Testis (tissue), 2 donors: Measurements from ENCODE around the gene KIF1A.

Experiments
- CTCF ChIP-seq, 3 experiments: fragments of 450-650 bp in 2 of 3; fragments of 200-600 bp in 1 of 3; sonication (generic) in 1 of 3; IDR thresholded peaks; one replicate each; pipeline ENCODE4 v1.5.1; 2016 to 2019; ENCODE audit warnings: antibody characterized with exemption in 3 of 3, mild to moderate bottlenecking in 2 of 3, moderate library complexity in 1 of 3
- POLR2A ChIP-seq: fragments of 450-650 bp; IDR thresholded peaks from one replicate; pipeline ENCODE4 v1.6.1; 2017; ENCODE audit warnings: antibody characterized with exemption, mild to moderate bottlenecking, moderate library complexity

DNA sequence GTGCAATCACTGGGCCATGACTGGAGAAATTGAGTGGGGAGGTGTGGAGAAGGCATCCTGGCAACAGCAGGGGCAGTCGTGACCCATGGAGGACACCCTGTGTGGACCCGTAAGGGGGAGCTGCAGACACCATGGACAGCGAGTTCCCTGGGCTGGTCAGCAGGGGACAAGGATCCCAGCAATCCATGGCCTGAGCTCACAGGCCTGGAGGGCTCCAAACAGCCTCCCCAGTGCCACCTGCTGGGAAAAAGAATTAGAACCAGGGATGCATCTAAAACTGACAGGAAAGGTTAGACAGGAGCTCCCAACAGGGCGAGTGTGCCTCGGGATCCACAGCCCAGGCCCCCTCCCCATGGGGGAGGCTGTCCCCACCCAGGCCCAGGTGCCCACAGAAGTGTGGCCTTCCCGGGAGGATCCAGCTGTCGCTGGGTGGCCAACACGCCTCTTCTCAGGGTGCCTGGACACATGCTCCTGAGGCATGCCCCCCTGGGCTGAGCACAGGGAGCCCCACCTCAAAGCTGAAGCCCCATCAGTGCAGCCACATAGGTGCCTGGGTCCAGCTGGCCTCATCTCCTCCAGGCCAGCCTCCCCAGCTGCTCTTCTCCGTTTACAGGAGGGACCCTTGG lies 20.5 kb upstream of the KIF1A start:
- peak; percentile 48 to 71 (median 65) for TF ChIP-seq CTCF (IDR thresholded peaks at IDR 0.05)
- TF ChIP-seq POLR2A, result no peak
